ENCODE data around the gene ACTRT2. TPM values are rescaled to one million over a fixed set of nuclear protein-coding genes. Genes with fewer than 3 reads are reported as not detected.

The ACTRT2 gene
- total RNA-seq, 4 donors from 2014 or later = not detected

- TF ChIP-seq EP300 (IDR thresholded peaks at IDR 0.05) = no peak
- no peak for TF ChIP-seq CTCF (IDR thresholded peaks at IDR 0.05)
- H3K9me3 ChIP-seq = no peaks in the 10 kb centered on the region
- H3K4me1 ChIP-seq = peaks cover 0 to 2% (median 0%) of the 10 kb centered on the region in 4 donors
- DNase-seq (ENCODE audit: low spot score in 2 of 2) = no peak
- no peak overlapping the region for H3K27ac ChIP-seq
- WGBS, 2 donors = 83 to 88% methylated on average over 23 to 28 of the region's 32 CpGs
- H3K4me3 ChIP-seq = no peak overlapping the region
- H3K27me3 ChIP-seq = peaks cover 0 to 4% of the 10 kb centered on the region in 2 donors
- no peaks in the 10 kb centered on the region for H3K36me3 ChIP-seq
Observed at GRCh38 chr1:3037281-3038040, 16.2 kb downstream of the ACTRT2 start.

- no peak for DNase-seq (ENCODE audit: low spot score in 2 of 2)
- H3K36me3 ChIP-seq = no peaks in the 10 kb centered on the region
- TF ChIP-seq POLR2A (IDR thresholded peaks at IDR 0.05) (no peak), EP300 (IDR thresholded peaks at IDR 0.05) (no peak)
- WGBS, 2 donors = 78% methylated on average over 11 of the region's 11 CpGs
- no peaks in the 10 kb centered on the region for H3K9me3 ChIP-seq
- H3K27me3 ChIP-seq = peaks cover 0 to 4% of the 10 kb centered on the region in 2 donors
- peaks cover 0 to 2% (median 0%) of the 10 kb centered on the region in 4 donors for H3K4me1 ChIP-seq
- no peak overlapping the region for H3K27ac ChIP-seq
- no peak overlapping the region for H3K4me3 ChIP-seq
Observed at GRCh38 chr1:3038113-3038551, 16.9 kb downstream of the ACTRT2 start.

GRCh38 chr1:3038571-3039181 lies 17.4 kb downstream of the ACTRT2 start:
- no peaks in the 10 kb centered on the region for H3K9me3 ChIP-seq
- no peak overlapping the region for H3K27ac ChIP-seq
- peaks cover 0 to 4% of the 10 kb centered on the region in 2 donors for H3K27me3 ChIP-seq
- no peaks in the 10 kb centered on the region for H3K36me3 ChIP-seq
- WGBS, 2 donors = 64 to 78% methylated on average over 6 to 12 of the region's 19 CpGs
- peaks cover 0 to 2% (median 0%) of the 10 kb centered on the region in 4 donors for H3K4me1 ChIP-seq
- no peak for DNase-seq (ENCODE audit: low spot score in 2 of 2)
- no peak overlapping the region for H3K4me3 ChIP-seq
- no peak for TF ChIP-seq POLR2A (IDR thresholded peaks at IDR 0.05)
- TF ChIP-seq CTCF (IDR thresholded peaks at IDR 0.05) = no peak
- no peak for TF ChIP-seq EP300 (IDR thresholded peaks at IDR 0.05)

- peaks cover 0 to 3% (median 0%) of the 10 kb centered on the region in 4 donors for H3K9me3 ChIP-seq
- peaks cover 0 to 4% (median 0%) of the 10 kb centered on the region in 3 donors for H3K36me3 ChIP-seq
- peaks cover 0 to 2% (median 0%) of the 10 kb centered on the region in 4 donors for H3K4me1 ChIP-seq
- no peak overlapping the region for H3K27ac ChIP-seq
- TF ChIP-seq POLR2A (IDR thresholded peaks at IDR 0.05) = no peak
- TF ChIP-seq CTCF (IDR thresholded peaks at IDR 0.05) = no peak
- no peak for TF ChIP-seq EP300 (IDR thresholded peaks at IDR 0.05)
- peaks cover 0 to 4% of the 10 kb centered on the region in 2 donors for H3K27me3 ChIP-seq
- 73 to 90% methylated on average over 7 of the region's 7 CpGs for WGBS, 2 donors
- H3K4me3 ChIP-seq = no peak overlapping the region
- no peak for DNase-seq (ENCODE audit: low spot score in 2 of 2)
Observed at GRCh38 chr1:3040004-3040403, 18.7 kb downstream of the ACTRT2 start.

- Histone ChIP-seq H3K4me1 (no peaks in the 10 kb centered on the region), H3K9me3 (peaks cover 0 to 8% (median 0%) of the 10 kb centered on the region in 4 donors), H3K27ac (no peak overlapping the region), H3K36me3 (peaks cover 0 to 12% (median 0%) of the 10 kb centered on the region in 3 donors), H3K27me3 (no peaks in the 10 kb centered on the region), H3K4me3 (no peak overlapping the region)
- TF ChIP-seq CTCF (IDR thresholded peaks at IDR 0.05) = no peak
- TF ChIP-seq EP300 (IDR thresholded peaks at IDR 0.05) = no peak
- TF ChIP-seq POLR2A (IDR thresholded peaks at IDR 0.05) = no peak
- no peak for DNase-seq (ENCODE audit: low spot score in 2 of 2)
- WGBS, 2 donors = 91 to 94% methylated on average over 9 of the region's 9 CpGs
Observed at GRCh38 chr1:3042481-3042880, 21.2 kb downstream of the ACTRT2 start.
